ENCODE results near the gene CCSAP.
"Not testable (repeated sequence)": the region's sequence is repeated elsewhere in the genome, so short reads cannot be mapped to it uniquely, and the experiment has no call there.

The CCSAP gene

GRCh38 chr1:229293528-229294204 lies 49.2 kb downstream of the CCSAP start:
- in situ Hi-C loops (cut with MboI; ENCODE audit: low sequenced_read_pairs), result no loop called here

DNA sequence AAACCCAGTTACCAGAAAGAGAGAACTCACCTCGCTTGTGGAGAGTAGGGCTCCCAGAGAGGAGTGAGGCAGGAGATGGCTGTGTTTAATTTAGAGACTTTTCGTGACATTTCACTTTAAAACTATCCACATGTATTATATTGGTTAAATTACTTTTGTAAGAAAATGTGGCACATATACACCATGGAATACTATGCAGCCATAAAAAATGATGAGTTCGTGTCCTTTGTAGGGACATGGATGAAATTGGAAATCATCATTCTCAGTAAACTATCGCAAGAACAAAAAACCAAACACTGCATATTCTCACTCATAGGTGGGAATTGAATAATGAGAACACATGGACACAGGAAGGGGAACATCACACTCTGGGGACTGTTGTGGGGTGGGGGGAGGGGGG lies 51.2 kb downstream of the CCSAP start:
- in situ Hi-C loops (cut with MboI; ENCODE audit: low sequenced_read_pairs), result not testable (repeated sequence)

- in situ Hi-C loops (cut with MboI; ENCODE audit: low sequenced_read_pairs), result no loop called here
Observed at GRCh38 chr1:229288516-229288915, 54.3 kb downstream of the CCSAP start.

DNA sequence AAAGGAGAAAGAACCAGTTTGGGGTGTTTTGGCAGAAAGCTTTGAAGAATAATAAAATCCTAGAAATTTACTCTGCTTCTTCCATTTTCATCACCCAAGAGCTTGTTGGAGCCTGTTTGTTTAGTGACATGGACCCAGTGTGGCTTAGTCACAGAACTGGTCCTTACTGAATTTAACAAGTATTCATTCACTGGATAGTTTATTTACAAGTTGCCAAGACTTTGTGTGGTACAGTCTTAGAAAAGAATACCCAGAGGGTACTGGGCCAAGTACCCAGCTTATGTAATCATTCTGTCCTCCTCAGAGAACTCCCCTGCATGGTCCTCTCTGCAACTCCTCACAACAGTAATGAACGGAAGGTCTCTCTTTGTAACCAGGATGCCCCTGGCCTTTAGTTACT lies 55.6 kb downstream of the CCSAP start:
- in situ Hi-C loops (cut with MboI; ENCODE audit: low sequenced_read_pairs), result no loop called here

GRCh38 chr1:229286099-229286766 lies 56.6 kb downstream of the CCSAP start:
- in situ Hi-C loops (cut with MboI; ENCODE audit: low sequenced_read_pairs), result no loop called here

- in situ Hi-C loops (cut with MboI; ENCODE audit: low sequenced_read_pairs), result no loop called here
Observed at GRCh38 chr1:229285440-229285839, 57.4 kb downstream of the CCSAP start.

GRCh38 chr1:229284887-229285286 lies 58.0 kb downstream of the CCSAP start:
- in situ Hi-C loops (cut with MboI; ENCODE audit: low sequenced_read_pairs), result no loop called here

DNA sequence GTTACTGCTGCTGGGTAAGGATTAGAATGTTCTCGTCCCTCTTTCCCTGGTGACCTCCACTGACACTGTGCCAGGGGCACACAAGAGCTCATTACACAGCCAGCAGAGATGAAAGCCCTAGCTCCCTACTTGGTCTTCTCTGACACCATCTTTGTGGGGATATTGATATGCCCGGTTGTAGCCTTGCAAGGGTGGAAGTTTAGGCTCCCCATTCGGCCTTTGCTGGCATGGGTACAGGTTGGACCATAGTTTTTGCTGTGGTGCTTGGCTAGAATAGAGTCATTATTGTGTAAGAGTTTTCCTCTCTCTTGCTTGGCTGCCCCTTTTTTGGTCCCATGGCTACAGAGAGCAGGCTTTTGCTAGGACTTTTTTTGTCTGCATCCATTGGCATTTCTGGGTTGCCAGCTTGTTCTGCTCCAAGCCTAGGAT lies 59.6 kb downstream of the CCSAP start:
- in situ Hi-C loops (cut with MboI; ENCODE audit: low sequenced_read_pairs), result no loop called here

DNA sequence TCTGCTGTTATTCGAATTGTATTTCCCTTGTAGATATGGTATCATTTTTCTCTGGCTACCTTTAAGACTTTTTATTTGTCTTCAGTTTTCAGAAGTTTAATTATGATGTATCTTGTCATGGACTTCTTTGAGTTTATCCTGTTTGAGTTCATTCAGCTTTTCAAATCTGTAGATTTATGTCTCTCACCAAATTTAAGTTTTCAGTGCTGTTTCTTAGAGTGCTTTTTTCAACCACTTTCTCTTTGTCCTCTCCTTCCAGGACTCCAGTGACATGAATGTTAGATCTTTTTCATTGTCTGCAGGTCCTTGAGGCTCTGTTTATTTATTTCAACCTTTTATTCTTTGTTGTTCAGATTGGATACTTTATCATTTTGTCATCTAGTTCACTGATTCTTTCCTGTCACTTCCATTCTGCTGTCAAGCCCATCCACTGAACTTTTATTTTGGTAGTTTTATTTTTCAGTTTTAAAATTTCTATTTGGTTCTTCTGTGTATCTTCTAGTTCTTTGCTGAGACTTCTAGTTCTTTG lies 60.5 kb downstream of the CCSAP start:
- in situ Hi-C loops (cut with MboI; ENCODE audit: low sequenced_read_pairs), result no loop called here

DNA sequence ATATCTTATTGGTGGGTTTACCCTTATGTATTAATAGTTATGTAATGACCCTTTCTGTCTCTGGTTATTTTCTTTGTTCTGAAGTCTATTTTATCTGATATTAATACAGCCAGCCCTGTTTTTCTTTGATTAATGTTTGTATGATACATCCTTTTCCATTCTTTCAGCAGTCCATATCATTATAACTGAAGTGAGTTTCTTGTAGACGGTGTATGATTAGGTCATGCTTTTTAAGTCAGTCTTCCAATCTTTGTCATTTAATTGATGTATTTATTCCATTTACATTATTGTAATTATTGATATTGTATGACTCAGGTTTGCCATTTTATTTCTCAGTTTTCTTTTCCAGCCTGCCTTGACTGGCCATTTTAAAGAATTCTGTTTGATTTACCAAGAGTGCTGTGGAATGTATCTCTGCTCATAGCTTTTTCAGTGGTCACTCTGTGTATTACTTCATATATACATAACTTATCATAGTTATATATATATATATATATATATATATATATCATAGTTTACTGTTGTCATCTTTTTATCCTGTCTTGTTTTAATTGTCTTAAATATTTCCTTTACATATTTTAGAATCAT lies 61.4 kb downstream of the CCSAP start:
- in situ Hi-C loops (cut with MboI; ENCODE audit: low sequenced_read_pairs), result no loop called here

- in situ Hi-C loops (cut with MboI; ENCODE audit: low sequenced_read_pairs), result no loop called here
Observed at GRCh38 chr1:229280921-229281320, 61.9 kb downstream of the CCSAP start.

DNA sequence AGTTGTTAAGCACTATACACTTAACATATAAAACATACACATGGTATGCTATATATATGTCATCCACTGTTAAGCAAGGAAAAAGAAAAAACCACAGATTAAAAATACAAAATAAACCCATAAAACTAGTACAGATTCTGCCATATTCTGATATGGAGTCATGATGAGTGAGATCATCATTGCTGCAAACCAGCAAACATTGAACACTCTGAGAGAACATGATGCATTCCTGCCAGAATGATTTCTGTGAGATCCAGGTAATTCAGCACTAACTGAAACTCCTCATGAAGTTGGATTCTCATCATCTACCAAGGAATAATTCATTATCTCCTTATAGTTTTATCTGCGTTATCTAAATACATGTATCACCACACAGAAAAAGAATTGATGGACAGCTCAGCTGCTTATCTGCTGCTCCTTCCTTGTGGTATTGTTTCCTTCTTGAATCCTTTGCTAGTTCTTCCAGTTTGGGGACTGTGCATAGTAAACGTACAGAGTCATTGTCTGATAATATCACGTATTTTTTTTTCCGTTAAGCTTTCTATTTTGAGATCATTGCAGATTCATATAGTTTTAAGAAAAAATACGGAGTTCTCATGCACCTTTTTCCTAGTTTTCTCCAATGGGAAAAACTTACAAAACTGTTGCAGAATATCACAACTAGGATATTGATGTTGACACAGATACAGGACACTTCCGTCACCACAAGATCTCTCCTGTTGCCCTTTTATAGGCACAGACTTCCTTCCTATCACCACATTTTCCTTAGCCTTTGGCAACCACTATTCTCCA lies 62.6 kb downstream of the CCSAP start:
- in situ Hi-C loops (cut with MboI; ENCODE audit: low sequenced_read_pairs), result no loop called here

DNA sequence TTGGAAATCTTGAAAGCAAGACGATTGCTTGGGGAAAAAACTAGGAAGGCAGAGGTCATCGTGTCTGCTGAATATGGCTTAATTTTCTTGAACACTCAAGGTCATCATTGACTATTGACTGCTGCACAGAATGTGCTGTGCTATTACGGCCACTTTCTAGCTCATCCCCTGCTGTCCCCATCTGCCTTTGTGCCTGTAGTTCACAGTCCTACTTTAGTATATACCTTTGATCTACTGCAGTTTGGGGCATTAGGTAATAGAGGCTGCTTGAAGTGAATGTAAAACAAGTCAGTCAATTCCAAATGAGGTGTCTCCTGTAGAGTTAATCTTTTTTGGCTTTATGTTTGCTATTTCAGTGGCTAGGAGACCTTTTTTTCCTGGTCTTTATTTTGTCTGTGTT lies 63.6 kb downstream of the CCSAP start:
- in situ Hi-C loops (cut with MboI; ENCODE audit: low sequenced_read_pairs), result no loop called here

GRCh38 chr1:229278120-229278741 lies 64.6 kb downstream of the CCSAP start:
- in situ Hi-C loops (cut with MboI; ENCODE audit: low sequenced_read_pairs), result no loop called here

- in situ Hi-C loops (cut with MboI; ENCODE audit: low sequenced_read_pairs), result no loop called here
Observed at GRCh38 chr1:229275005-229275404, 67.8 kb downstream of the CCSAP start.

DNA sequence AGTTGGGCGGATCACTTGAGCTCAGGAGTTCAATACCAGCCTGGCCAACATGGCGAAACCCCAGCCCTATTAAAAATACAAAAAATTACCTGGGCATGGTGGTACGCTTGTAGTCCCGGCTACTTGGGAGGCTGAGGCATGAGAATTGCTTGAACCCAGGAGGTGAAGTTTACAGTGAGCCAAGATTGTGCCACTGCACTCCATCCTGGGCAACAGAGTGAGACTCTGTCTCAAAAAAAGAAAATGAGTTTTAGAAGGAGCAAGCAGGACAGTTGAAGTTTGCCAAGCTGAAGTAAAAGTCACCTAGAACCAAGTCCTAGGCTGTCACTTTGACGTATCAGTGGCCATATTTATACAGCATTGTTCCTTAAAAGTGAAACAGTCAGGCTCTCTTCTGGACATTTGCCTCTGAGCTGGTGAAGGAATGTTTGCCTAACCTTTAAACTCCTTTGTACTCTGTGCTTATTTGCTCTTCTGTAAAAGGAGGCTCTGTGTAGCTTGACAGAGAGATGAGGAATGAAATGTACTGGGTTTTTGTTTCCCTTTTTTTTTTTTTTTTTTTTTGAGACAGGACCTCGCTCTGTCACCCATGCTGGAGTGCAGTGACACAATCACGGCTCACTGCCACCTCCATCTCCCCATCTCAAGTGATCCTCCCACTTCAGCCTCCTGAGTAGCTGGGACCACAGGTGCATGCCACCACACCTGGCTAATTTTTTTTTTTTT lies 69.2 kb downstream of the CCSAP start:
- in situ Hi-C loops (cut with MboI; ENCODE audit: low sequenced_read_pairs), result loop anchor here (25.0 kb wide), 1 partner anchor 214 kb away; no protein-coding TSS in a partner anchor

- in situ Hi-C loops (cut with MboI; ENCODE audit: low sequenced_read_pairs), result loop anchor here (25.0 kb wide), 1 partner anchor 215 kb away; no protein-coding TSS in a partner anchor
Observed at GRCh38 chr1:229272164-229273158, 70.4 kb downstream of the CCSAP start.

GRCh38 chr1:229271448-229272159 lies 71.2 kb downstream of the CCSAP start:
- in situ Hi-C loops (cut with MboI; ENCODE audit: low sequenced_read_pairs), result loop anchor here (25.0 kb wide), 1 partner anchor 216 kb away; no protein-coding TSS in a partner anchor

Measured in hTERT RPE-1 (cell line).